CD4-positive, alpha-beta T cell treated with Interleukin-21 for 1 hour (primary cell): ENCODE measurements around the gene GNAT1.
"Not testable (repeated sequence)": the region's sequence is repeated elsewhere in the genome, so short reads cannot be mapped to it uniquely, and the experiment has no call there.

Source experiments
- DNase-seq: peaks from one replicate; pipeline ENCODE4 v3.0.0-alpha.2; 2020

The GNAT1 gene

GRCh38 chr3:50243543-50243895 is 52.1 kb downstream of the GNAT1 start:
- DNase-seq: no peak

- not testable (repeated sequence) for DNase-seq
Measured at GRCh38 chr3:50244813-50245212, 53.4 kb downstream of the GNAT1 start.

- DNase-seq: no peak
Measured at GRCh38 chr3:50245251-50245745, 53.9 kb downstream of the GNAT1 start.

- DNase-seq: peak; percentile 93
Measured at GRCh38 chr3:50245831-50246516, 54.6 kb downstream of the GNAT1 start.

GRCh38 chr3:50246517-50246954 is 55.1 kb downstream of the GNAT1 start:
- peak; percentile 87 for DNase-seq
